Stimulated activated CD8-positive, alpha-beta memory T cell treated with anti-CD3 and anti-CD28 coated beads, Interleukin-15, amount 100 ng/mL, for 4 hours (primary cell): ENCODE data around the gene TMEM234.
A peak's percentile ranks its signal among the peaks of the same experiment; 100 is the strongest.

Experiments
- DNase-seq, 2 donors: peaks; one replicate each; pipeline ENCODE4 v3.0.0-alpha.2; 2020; ENCODE audit warnings: low read depth in 2 of 2

Gene TMEM234

GRCh38 chr1:32200226-32201010 lies 21.7 kb downstream of the TMEM234 start, which contains the start of gene CCDC28B:
Gene CCDC28B, plus strand, starts transcription at chr1:32200595. Its CDS starts 1,341 bp downstream, at chr1:32201936.
- peak; percentile 34 to 35 for DNase-seq

GRCh38 chr1:32199717-32200072 lies 22.5 kb downstream of the TMEM234 start:
- no peak for DNase-seq

GRCh38 chr1:32199043-32199716 lies 23.0 kb downstream of the TMEM234 start:
- DNase-seq, result no peak

GRCh38 chr1:32198237-32199042 lies 23.7 kb downstream of the TMEM234 start:
- DNase-seq, result no peak

- DNase-seq, result no peak
Measured at GRCh38 chr1:32197837-32198236, 24.3 kb downstream of the TMEM234 start.

- no peak for DNase-seq
Measured at GRCh38 chr1:32197074-32197473, 25.1 kb downstream of the TMEM234 start.

- no peak for DNase-seq
Measured at GRCh38 chr1:32195972-32196823, 26.0 kb downstream of the TMEM234 start.

- DNase-seq, result no peak
Measured at GRCh38 chr1:32195531-32195930, 26.6 kb downstream of the TMEM234 start.

GRCh38 chr1:32194984-32195383 lies 27.2 kb downstream of the TMEM234 start:
- no peak for DNase-seq

GRCh38 chr1:32192220-32192948 lies 29.8 kb downstream of the TMEM234 start:
- DNase-seq, result no peak

GRCh38 chr1:32187850-32188249 lies 34.3 kb downstream of the TMEM234 start:
- no peak for DNase-seq

- no peak for DNase-seq
Measured at GRCh38 chr1:32186491-32186890, 35.7 kb downstream of the TMEM234 start.

- no peak for DNase-seq
Measured at GRCh38 chr1:32186077-32186476, 36.1 kb downstream of the TMEM234 start.

- DNase-seq, result no peak
Measured at GRCh38 chr1:32184650-32185049, 37.5 kb downstream of the TMEM234 start.

GRCh38 chr1:32182060-32182459 lies 40.1 kb downstream of the TMEM234 start:
- no peak for DNase-seq

GRCh38 chr1:32181563-32181962 lies 40.6 kb downstream of the TMEM234 start:
- DNase-seq, result no peak

GRCh38 chr1:32181065-32181464 lies 41.1 kb downstream of the TMEM234 start:
- DNase-seq, result no peak

- DNase-seq, result no peak
Measured at GRCh38 chr1:32180186-32181060, 41.7 kb downstream of the TMEM234 start.

GRCh38 chr1:32179443-32180185 lies 42.5 kb downstream of the TMEM234 start, which contains the start of gene TXLNA:
Gene TXLNA, plus strand, starts transcription at chr1:32179675. Its CDS starts 671 bp downstream, at chr1:32180346.
- DNase-seq, result peak; percentile 77 to 84
